T-helper 2 cell treated with Interferon-gamma antibody and Interleukin-4, amounts not matched to agents 100 ng/mL and 5 ng/mL, for 36 hours (primary cell): ENCODE measurements around the gene PCDHGA4. TPM values are rescaled to one million over a fixed set of nuclear protein-coding genes. Genes with fewer than 3 reads are reported as not detected.
"Not testable (repeated sequence)": the region's sequence is repeated elsewhere in the genome, so short reads cannot be mapped to it uniquely, and the experiment has no call there.

ENCODE experiments used
- intact Hi-C: fragments of 100-400 bp; cut with micrococcal nuclease; formaldehyde crosslinking; loops from one replicate; pipeline ENCODE4 v1.15.1; 2023
- total RNA-seq: library from RNA; stranded (reverse); gene quantifications from 2 replicates; pipeline ENCODE4 v1.2.3, GENCODE V29; 2022

The PCDHGA4 gene
- total RNA-seq, 1 donor from 2014 or later = 0.43 TPM

- intact Hi-C loops = no loop called here
These were observed 27.9 kb downstream of the PCDHGA4 start, which contains the start of gene PCDHGA7 for GRCh38 chr5:141382469-141383294. Gene PCDHGA7 (plus strand): TSS chr5:141382742. CDS start chr5:141382900, 158 bp downstream.

GRCh38 chr5:141383345-141383744 lies 28.5 kb downstream of the PCDHGA4 start:
- intact Hi-C loops = no loop called here

GRCh38 chr5:141384471-141385267 lies 29.8 kb downstream of the PCDHGA4 start:
- intact Hi-C loops = no loop called here

DNA sequence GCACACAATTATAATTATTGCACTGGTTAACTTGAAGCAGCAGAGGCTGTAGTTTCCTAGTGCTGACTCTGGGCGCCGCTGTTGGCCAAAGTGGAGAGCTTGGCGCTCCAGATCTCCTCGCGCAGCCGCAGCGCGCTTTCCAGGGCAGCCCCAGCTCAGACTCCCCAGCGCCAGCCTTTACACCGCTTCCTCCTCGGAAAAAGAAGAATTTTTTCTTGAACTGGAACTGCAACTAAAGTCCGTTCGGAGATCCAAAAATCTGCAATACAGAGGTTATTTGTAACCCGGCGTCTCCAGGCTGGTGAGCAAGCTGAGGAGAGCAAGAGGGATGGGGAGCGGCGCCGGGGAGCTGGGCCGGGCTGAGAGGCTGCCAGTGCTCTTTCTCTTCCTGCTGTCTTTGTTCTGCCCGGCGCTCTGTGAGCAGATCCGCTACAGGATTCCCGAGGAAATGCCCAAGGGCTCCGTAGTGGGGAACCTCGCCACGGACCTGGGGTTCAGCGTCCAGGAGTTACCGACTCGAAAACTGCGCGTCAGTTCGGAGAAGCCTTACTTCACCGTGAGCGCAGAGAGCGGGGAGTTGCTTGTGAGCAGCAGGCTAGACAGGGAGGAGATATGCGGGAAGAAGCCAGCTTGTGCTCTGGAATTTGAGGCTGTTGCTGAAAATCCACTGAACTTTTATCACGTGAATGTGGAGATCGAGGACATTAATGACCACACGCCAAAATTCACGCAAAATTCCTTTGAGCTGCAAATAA lies 32.9 kb downstream of the PCDHGA4 start, which contains the start of gene PCDHGB4:
Gene PCDHGB4 (plus strand): TSS at position 142 of the 755 bp plus-strand sequence. CDS start 187 bp downstream, at position 329.
- intact Hi-C loops = not testable (repeated sequence)

DNA sequence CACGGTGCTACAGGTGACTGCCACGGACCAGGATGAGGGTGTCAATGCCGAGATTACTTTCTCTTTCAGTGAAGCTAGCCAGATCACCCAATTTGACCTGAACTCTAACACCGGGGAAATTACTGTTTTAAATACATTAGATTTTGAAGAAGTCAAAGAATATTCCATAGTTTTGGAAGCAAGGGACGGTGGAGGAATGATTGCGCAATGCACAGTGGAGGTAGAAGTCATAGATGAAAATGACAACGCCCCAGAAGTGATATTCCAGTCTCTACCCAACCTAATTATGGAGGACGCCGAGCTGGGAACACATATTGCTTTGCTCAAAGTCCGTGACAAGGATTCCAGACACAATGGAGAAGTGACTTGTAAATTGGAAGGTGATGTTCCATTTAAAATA lies 33.8 kb downstream of the PCDHGA4 start:
- intact Hi-C loops = no loop called here

DNA sequence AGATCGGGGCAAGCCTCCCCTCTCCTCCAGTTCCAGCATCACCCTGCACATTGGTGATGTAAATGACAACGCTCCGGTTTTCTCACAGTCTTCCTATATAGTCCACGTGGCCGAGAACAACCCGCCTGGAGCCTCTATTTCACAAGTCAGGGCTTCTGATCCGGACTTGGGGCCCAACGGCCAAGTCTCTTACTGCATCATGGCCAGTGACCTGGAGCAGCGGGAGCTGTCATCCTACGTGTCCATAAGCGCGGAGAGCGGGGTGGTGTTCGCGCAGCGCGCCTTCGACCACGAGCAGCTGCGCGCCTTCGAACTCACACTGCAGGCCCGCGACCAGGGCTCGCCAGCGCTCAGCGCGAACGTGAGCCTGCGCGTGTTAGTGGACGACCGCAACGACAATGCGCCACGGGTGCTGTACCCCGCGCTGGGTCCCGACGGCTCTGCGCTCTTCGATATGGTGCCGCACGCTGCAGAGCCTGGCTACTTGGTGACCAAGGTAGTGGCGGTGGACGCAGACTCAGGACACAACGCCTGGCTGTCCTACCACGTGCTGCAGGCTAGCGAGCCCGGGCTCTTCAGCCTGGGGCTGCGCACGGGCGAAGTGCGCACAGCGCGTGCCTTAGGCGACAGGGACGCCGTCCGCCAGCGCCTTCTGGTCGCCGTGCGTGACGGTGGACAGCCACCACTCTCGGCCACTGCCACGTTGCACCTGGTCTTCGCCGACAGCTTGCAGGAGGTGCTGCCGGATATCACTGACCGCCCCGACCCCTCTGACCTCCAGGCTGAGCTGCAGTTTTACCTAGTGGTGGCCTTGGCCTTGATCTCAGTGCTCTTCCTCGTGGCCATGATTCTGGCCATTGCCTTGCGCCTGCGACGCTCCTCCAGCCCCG lies 34.6 kb downstream of the PCDHGA4 start:
- intact Hi-C loops = no loop called here

- intact Hi-C loops = no loop called here
These were observed 37.8 kb downstream of the PCDHGA4 start, which contains the start of gene PCDHGA8 for GRCh38 chr5:141392429-141393198. Gene PCDHGA8 (plus strand): TSS chr5:141392633. CDS start chr5:141392814, 181 bp downstream.

DNA sequence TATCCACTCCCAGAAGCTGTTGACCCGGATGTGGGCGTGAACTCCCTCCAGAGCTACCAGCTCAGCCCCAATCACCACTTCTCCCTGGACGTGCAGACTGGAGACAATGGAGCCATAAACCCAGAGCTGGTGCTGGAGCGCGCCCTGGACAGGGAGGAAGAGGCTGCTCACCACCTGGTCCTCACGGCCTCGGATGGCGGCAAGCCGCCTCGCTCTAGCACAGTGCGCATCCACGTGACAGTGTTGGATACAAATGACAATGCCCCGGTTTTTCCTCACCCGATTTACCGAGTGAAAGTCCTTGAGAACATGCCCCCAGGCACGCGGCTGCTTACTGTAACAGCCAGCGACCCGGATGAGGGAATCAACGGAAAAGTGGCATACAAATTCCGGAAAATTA lies 38.4 kb downstream of the PCDHGA4 start:
- intact Hi-C loops = no loop called here

DNA sequence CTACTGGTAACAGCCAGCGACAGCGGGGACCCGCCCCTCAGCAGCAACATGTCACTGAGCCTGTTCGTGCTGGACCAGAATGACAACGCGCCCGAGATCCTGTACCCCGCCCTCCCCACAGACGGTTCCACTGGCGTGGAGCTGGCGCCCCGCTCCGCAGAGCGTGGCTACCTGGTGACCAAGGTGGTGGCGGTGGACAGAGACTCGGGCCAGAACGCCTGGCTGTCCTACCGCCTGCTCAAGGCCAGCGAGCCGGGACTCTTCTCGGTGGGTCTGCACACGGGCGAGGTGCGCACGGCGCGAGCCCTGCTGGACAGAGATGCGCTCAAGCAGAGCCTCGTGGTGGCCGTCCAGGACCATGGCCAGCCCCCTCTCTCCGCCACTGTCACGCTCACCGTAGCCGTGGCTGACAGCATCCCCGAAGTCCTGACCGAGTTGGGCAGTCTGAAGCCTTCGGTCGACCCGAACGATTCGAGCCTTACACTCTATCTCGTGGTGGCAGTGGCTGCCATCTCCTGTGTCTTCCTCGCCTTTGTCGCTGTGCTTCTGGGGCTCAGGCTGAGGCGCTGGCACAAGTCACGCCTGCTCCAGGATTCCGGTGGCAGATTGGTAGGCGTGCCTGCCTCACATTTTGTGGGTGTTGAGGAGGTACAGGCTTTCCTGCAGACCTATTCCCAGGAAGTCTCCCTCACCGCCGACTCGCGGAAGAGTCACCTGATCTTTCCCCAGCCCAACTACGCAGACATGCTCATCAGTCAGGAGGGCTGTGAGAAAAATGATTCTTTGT lies 39.8 kb downstream of the PCDHGA4 start:
- intact Hi-C loops = not testable (repeated sequence)

- intact Hi-C loops = not testable (repeated sequence)
These were observed 43.1 kb downstream of the PCDHGA4 start, which contains the start of gene PCDHGB5 for GRCh38 chr5:141397756-141398551. Gene PCDHGB5 (plus strand): TSS chr5:141397947. CDS start chr5:141398128, 181 bp downstream.

GRCh38 chr5:141398608-141399007 lies 43.8 kb downstream of the PCDHGA4 start:
- intact Hi-C loops = no loop called here

DNA sequence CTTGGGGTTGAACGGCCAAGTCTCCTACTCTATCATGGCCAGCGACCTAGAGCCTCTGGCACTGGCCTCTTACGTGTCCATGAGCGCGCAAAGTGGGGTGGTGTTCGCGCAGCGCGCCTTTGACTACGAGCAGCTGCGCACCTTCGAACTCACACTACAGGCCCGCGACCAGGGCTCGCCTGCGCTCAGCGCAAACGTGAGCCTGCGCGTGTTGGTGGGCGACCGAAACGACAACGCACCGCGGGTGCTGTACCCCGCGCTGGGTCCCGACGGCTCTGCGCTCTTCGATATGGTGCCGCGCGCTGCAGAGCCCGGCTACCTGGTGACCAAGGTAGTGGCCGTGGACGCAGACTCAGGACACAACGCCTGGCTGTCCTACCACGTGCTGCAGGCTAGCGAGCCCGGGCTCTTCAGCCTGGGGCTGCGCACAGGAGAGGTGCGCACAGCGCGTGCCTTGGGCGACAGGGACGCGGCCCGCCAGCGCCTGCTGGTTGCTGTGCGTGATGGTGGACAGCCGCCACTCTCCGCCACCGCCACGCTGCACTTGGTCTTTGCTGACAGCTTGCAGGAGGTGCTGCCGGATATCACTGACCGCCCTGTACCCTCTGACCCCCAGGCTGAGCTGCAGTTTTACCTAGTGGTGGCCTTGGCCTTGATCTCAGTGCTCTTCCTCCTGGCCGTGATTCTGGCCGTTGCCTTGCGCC lies 44.9 kb downstream of the PCDHGA4 start:
- intact Hi-C loops = no loop called here

GRCh38 chr5:141402553-141403243 lies 47.9 kb downstream of the PCDHGA4 start, which contains the start of gene PCDHGA9:
Gene PCDHGA9 (plus strand): TSS chr5:141402778. CDS start chr5:141402953, 175 bp downstream.
- intact Hi-C loops = no loop called here

DNA sequence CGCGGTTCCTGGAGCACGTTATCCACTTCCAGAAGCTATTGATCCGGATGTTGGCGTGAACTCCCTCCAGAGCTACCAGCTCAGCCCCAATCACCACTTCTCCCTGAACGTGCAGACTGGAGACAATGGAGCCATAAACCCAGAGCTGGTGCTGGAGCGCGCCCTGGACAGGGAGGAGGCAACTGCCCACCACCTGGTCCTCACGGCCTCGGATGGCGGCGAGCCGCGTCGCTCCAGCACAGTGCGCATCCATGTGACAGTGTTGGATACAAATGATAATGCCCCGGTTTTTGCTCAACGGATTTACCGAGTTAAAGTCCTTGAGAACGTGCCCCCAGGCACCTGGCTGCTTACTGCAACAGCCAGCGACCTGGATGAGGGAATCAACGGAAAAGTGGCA lies 48.6 kb downstream of the PCDHGA4 start:
- intact Hi-C loops = no loop called here
